Measurements from ENCODE around the gene ZHX3. TPM values are rescaled to one million over a fixed set of nuclear protein-coding genes. Genes with fewer than 3 reads are reported as not detected.
A peak's percentile ranks its signal among the peaks of the same experiment; 100 is the strongest.

Gene ZHX3
- total and polyA plus RNA-seq, 2 donors (not counting 1 experiment from before 2014, with no cell fraction given), result 4.3 to 22.2 TPM

GRCh38 chr20:41174782-41175181, 142.7 kb downstream of the ZHX3 start:
- H3K4me2 ChIP-seq (replicated peaks; ENCODE audit: low read depth, low read length, poor library complexity, severe bottlenecking), result no peak overlapping the region
- no peak overlapping the region for H3K4me3 ChIP-seq (ENCODE audit: control extremely low read depth in 1 of 5, extremely low read depth in 1 of 5, insufficient read depth in 1 of 5, low read depth in 2 of 5, low read length in 4 of 5)
- no peak overlapping the region for H3K27ac ChIP-seq (ENCODE audit: low read length in 2 of 2)
- no peaks in the 10 kb centered on the region for H3K4me1 ChIP-seq (ENCODE audit: control insufficient read depth in 2 of 2, insufficient read depth in 2 of 2, low read length in 2 of 2)
- ATAC-seq (ENCODE audit: low read depth), result no peak
- Mint-ChIP-seq H3K4me1 (no peaks in the 10 kb centered on the region), H3K27me3 (no peaks in the 10 kb centered on the region), H3K27ac (peak overlapping the region; percentile 15), H3K4me3 (no peak overlapping the region), H3K9me3 (ENCODE audit: insufficient read depth) (no peaks in the 10 kb centered on the region)
- no peaks in the 10 kb centered on the region for H3K9me3 ChIP-seq (ENCODE audit: control extremely low read depth in 1 of 3, control insufficient read depth in 2 of 3, insufficient read depth in 1 of 3, low read length in 2 of 3)
- no peak overlapping the region for H3K9ac ChIP-seq (ENCODE audit: low read length)
- DNase-seq, result no peak
- no peaks in the 10 kb centered on the region for H3K79me2 ChIP-seq (ENCODE audit: control insufficient read depth, insufficient read depth, low read length)
- TF ChIP-seq, protein P1, sequence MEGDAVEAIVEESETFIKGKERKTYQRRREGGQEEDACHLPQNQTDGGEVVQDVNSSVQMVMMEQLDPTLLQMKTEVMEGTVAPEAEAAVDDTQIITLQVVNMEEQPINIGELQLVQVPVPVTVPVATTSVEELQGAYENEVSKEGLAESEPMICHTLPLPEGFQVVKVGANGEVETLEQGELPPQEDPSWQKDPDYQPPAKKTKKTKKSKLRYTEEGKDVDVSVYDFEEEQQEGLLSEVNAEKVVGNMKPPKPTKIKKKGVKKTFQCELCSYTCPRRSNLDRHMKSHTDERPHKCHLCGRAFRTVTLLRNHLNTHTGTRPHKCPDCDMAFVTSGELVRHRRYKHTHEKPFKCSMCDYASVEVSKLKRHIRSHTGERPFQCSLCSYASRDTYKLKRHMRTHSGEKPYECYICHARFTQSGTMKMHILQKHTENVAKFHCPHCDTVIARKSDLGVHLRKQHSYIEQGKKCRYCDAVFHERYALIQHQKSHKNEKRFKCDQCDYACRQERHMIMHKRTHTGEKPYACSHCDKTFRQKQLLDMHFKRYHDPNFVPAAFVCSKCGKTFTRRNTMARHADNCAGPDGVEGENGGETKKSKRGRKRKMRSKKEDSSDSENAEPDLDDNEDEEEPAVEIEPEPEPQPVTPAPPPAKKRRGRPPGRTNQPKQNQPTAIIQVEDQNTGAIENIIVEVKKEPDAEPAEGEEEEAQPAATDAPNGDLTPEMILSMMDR (IDR thresholded peaks at IDR 0.05), result no peak
- TF ChIP-seq EZH2 (IDR thresholded peaks at IDR 0.05; ENCODE audit: borderline replicate concordance, insufficient read depth, low read depth, low read length, poor library complexity, severe bottlenecking), result no peak
- no peaks in the 10 kb centered on the region for H4K20me1 ChIP-seq (ENCODE audit: control insufficient read depth, insufficient read depth, low read length, poor library complexity, severe bottlenecking)
- H3K36me3 ChIP-seq (replicated peaks in 1 of 2; ENCODE audit: control extremely low read depth in 1 of 2, control insufficient read depth in 1 of 2, extremely low read depth in 1 of 2, insufficient read depth in 2 of 2, low read length in 1 of 2), result peaks cover 0 to 36% of the 10 kb centered on the region in 2 experiments
- ChIA-PET POLR2A (no interaction called here), CTCF (interaction anchor here (1.0 to 2.9 kb wide), 5 partner anchors 16 to 166 kb away, joined by 3 to 13 read pairs (median 8); partner anchors contain the start of gene LPIN3)
- intact Hi-C loops (cut with micrococcal nuclease), result no loop called here
- H3K27me3 ChIP-seq (replicated peaks in 1 of 4; ENCODE audit: control extremely low read depth in 1 of 4, control insufficient read depth in 3 of 4, insufficient read depth in 4 of 4, low read length in 3 of 4), result no peaks in the 10 kb centered on the region
- WGBS (ENCODE audit: insufficient coverage), result 100% methylated on average over 1 of the region's 2 CpGs
- H2AFZ ChIP-seq (ENCODE audit: insufficient read depth, low read depth, low read length, poor library complexity, severe bottlenecking), result no peak overlapping the region

DNA sequence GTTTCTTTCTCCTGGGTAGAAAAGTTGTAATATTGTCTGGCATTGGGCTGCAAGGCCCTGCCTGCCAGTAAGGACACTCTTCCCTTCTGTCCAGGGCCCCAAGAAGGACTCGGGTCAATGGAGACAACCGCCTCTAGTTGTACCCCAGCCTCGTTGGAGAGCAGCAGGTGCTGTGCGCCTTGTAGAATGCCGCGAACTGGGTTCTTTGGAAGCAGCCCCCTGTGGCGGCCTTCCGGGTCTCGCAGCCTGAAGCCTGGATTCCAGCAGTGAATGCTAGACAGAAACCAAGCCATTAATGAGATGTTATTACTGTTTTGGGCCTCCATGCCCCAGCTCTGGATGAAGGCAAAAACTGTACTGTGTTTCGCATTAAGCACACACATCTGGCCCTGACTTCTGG, 143.2 kb downstream of the ZHX3 start:
- H3K27ac Mint-ChIP-seq, result peak overlapping the region; percentile 15
- CTCF ChIA-PET, result interaction anchor here (1.4 to 2.9 kb wide), 3 partner anchors 58 to 166 kb away, joined by 8 to 13 read pairs (median 13); partner anchors contain the start of gene LPIN3

More for the DNA sequence above, 143.2 kb downstream of the ZHX3 start:
- no peak for TF ChIP-seq EZH2 (IDR thresholded peaks at IDR 0.05; ENCODE audit: borderline replicate concordance, insufficient read depth, low read depth, low read length, poor library complexity, severe bottlenecking)
- TF ChIP-seq, protein P1 (IDR thresholded peaks at IDR 0.05), result no peak
- H3K27ac ChIP-seq (ENCODE audit: low read length in 2 of 2), result no peak overlapping the region
- 98% methylated on average over 10 of the region's 10 CpGs for WGBS (ENCODE audit: insufficient coverage)
- no peak overlapping the region for H3K4me2 ChIP-seq (replicated peaks; ENCODE audit: low read depth, low read length, poor library complexity, severe bottlenecking)
- no peak overlapping the region for H3K9ac ChIP-seq (ENCODE audit: low read length)
- no peaks in the 10 kb centered on the region for H3K4me1 ChIP-seq (ENCODE audit: control insufficient read depth in 2 of 2, insufficient read depth in 2 of 2, low read length in 2 of 2)
- Mint-ChIP-seq H3K4me1 (no peaks in the 10 kb centered on the region), H3K4me3 (no peak overlapping the region), H3K9me3 (ENCODE audit: insufficient read depth) (no peaks in the 10 kb centered on the region), H3K27me3 (no peaks in the 10 kb centered on the region)
- no peaks in the 10 kb centered on the region for H4K20me1 ChIP-seq (ENCODE audit: control insufficient read depth, insufficient read depth, low read length, poor library complexity, severe bottlenecking)
- no peak for DNase-seq
- H3K79me2 ChIP-seq (ENCODE audit: control insufficient read depth, insufficient read depth, low read length), result no peaks in the 10 kb centered on the region
- H3K27me3 ChIP-seq (replicated peaks in 1 of 4; ENCODE audit: control extremely low read depth in 1 of 4, control insufficient read depth in 3 of 4, insufficient read depth in 4 of 4, low read length in 3 of 4), result no peaks in the 10 kb centered on the region
- H3K36me3 ChIP-seq (replicated peaks in 1 of 2; ENCODE audit: control extremely low read depth in 1 of 2, control insufficient read depth in 1 of 2, extremely low read depth in 1 of 2, insufficient read depth in 2 of 2, low read length in 1 of 2), result peaks cover 0 to 40% of the 10 kb centered on the region in 2 experiments
- no peak overlapping the region for H3K4me3 ChIP-seq (ENCODE audit: control extremely low read depth in 1 of 5, extremely low read depth in 1 of 5, insufficient read depth in 1 of 5, low read depth in 2 of 5, low read length in 4 of 5)
- H2AFZ ChIP-seq (ENCODE audit: insufficient read depth, low read depth, low read length, poor library complexity, severe bottlenecking), result no peak overlapping the region
- no peak for ATAC-seq (ENCODE audit: low read depth)
- POLR2A ChIA-PET, result no interaction called here
- intact Hi-C loops (cut with micrococcal nuclease), result no loop called here
- H3K9me3 ChIP-seq (ENCODE audit: control extremely low read depth in 1 of 3, control insufficient read depth in 2 of 3, insufficient read depth in 1 of 3, low read length in 2 of 3), result no peaks in the 10 kb centered on the region

Measured in B cell (primary cell).